Inflammatory macrophage (primary cell): Measurements from ENCODE around the gene PDIK1L.
"Not testable (repeated sequence)": the region's sequence is repeated elsewhere in the genome, so short reads cannot be mapped to it uniquely, and the experiment has no call there.

ENCODE experiments used
- DNase-seq, 2 donors: peaks; one replicate each; pipeline ENCODE4 v3.0.0-alpha.2; 2020 to 2022

PDIK1L gene

GRCh38 chr1:26090893-26091292 is 20.7 kb upstream of the PDIK1L start:
- no peak for DNase-seq

GRCh38 chr1:26092422-26092821 is 19.2 kb upstream of the PDIK1L start:
- DNase-seq: no peak

GRCh38 chr1:26093569-26093968 is 18.1 kb upstream of the PDIK1L start:
- DNase-seq: not testable (repeated sequence)

- no peak for DNase-seq
These were observed 17.5 kb upstream of the PDIK1L start for GRCh38 chr1:26094076-26094669.

GRCh38 chr1:26094677-26095383 is 16.8 kb upstream of the PDIK1L start:
- DNase-seq: no peak

GRCh38 chr1:26096471-26096870 is 15.2 kb upstream of the PDIK1L start:
- DNase-seq: no peak

GRCh38 chr1:26097696-26098095 is 13.9 kb upstream of the PDIK1L start:
- no peak for DNase-seq

GRCh38 chr1:26098602-26099001 is 13.0 kb upstream of the PDIK1L start:
- DNase-seq: no peak

- no peak for DNase-seq
These were observed 11.8 kb upstream of the PDIK1L start for GRCh38 chr1:26099780-26100179.

GRCh38 chr1:26100204-26100603 is 11.4 kb upstream of the PDIK1L start:
- not testable (repeated sequence) for DNase-seq

GRCh38 chr1:26102119-26102518 is 9.5 kb upstream of the PDIK1L start:
- no peak for DNase-seq

GRCh38 chr1:26102526-26102925 is 9.1 kb upstream of the PDIK1L start:
- no peak for DNase-seq

- DNase-seq: not testable (repeated sequence)
These were observed 6.4 kb upstream of the PDIK1L start for GRCh38 chr1:26105226-26105548.

- DNase-seq: no peak
These were observed 2.1 kb upstream of the PDIK1L start for GRCh38 chr1:26109229-26110164.

GRCh38 chr1:26110731-26111529 is 694 bp upstream of the PDIK1L start:
- peak; percentile 50 to 67 for DNase-seq

GRCh38 chr1:26112407-26112775 is 767 bp downstream of the PDIK1L start:
- peak; percentile 49 to 61 for DNase-seq

GRCh38 chr1:26114165-26114927 is 2.7 kb downstream of the PDIK1L start:
- DNase-seq: no peak

- DNase-seq: no peak
These were observed 8.4 kb downstream of the PDIK1L start for GRCh38 chr1:26119892-26120608.

- peak; percentile 48 to 58 for DNase-seq
These were observed 10.5 kb downstream of the PDIK1L start for GRCh38 chr1:26121854-26122773.
